GM23248 (cell line): ENCODE measurements around the gene WNT2B. TPM values are rescaled to one million over a fixed set of nuclear protein-coding genes. Genes with fewer than 3 reads are reported as not detected.

ENCODE experiments used
- DNase-seq: peaks from one replicate; pipeline ENCODE4 v3.0.0-alpha.2; 2015
- H2AFZ ChIP-seq: fragments of 200-600 bp; sonication (generic); 2 replicates; pipeline ENCODE4 v1.6.1; 2016; ENCODE audit warnings: antibody characterized with exemption
- H3F3A ChIP-seq: fragments of 200-600 bp; sonication (generic); 2 replicates; pipeline ENCODE4 v1.6.1; 2016; ENCODE audit warnings: mild to moderate bottlenecking, antibody characterized with exemption, mixed run types; ENCODE audit not compliant: insufficient read depth
- H3K27ac ChIP-seq: fragments of 200-600 bp; sonication (generic); 2 replicates; pipeline ENCODE4 v1.5.1; 2016; ENCODE audit warnings: mild to moderate bottlenecking
- H3K27me3 ChIP-seq: fragments of 200-600 bp; sonication (generic); replicated peaks from 2 replicates; pipeline ENCODE4 v1.6.1; 2016; ENCODE audit warnings: mild to moderate bottlenecking; ENCODE audit not compliant: insufficient read depth
- H3K36me3 ChIP-seq: fragments of 200-600 bp; sonication (generic); 2 replicates; pipeline ENCODE4 v1.6.1; 2016; ENCODE audit warnings: low read depth, mild to moderate bottlenecking
- H3K4me1 ChIP-seq: fragments of 200-600 bp; sonication (generic); 2 replicates; pipeline ENCODE4 v1.6.1; 2016; ENCODE audit warnings: mild to moderate bottlenecking; ENCODE audit not compliant: insufficient read depth
- H3K4me2 ChIP-seq: fragments of 200-600 bp; sonication (generic); one replicate; pipeline ENCODE4 v1.6.1; 2016; ENCODE audit warnings: mild to moderate bottlenecking; ENCODE audit not compliant: unreplicated experiment
- H3K4me3 ChIP-seq: fragments of 200-600 bp; sonication (generic); 2 replicates; pipeline ENCODE4 v1.5.1; 2016; ENCODE audit warnings: mild to moderate bottlenecking
- H3K79me2 ChIP-seq: fragments of 200-600 bp; sonication (generic); 2 replicates; pipeline ENCODE4 v1.6.1; 2016; ENCODE audit warnings: mild to moderate bottlenecking; ENCODE audit not compliant: insufficient read depth
- H3K9ac ChIP-seq: fragments of 200-600 bp; sonication (generic); 2 replicates; pipeline ENCODE4 v1.6.1; 2016; ENCODE audit warnings: mild to moderate bottlenecking
- H3K9me2 ChIP-seq: fragments of 200-600 bp; sonication (generic); 2 replicates; pipeline ENCODE4 v1.6.1; 2016; ENCODE audit warnings: mixed run types, mild to moderate bottlenecking, moderate library complexity; ENCODE audit not compliant: insufficient read depth
- H3K9me3 ChIP-seq: fragments of 200-600 bp; sonication (generic); one replicate; pipeline ENCODE4 v1.6.1; 2017; ENCODE audit warnings: low read depth
- H4K20me1 ChIP-seq: fragments of 200-600 bp; sonication (generic); 2 replicates; pipeline ENCODE4 v1.6.0; 2016; ENCODE audit not compliant: insufficient read depth
- EZH2 ChIP-seq: fragments of 200-600 bp; sonication (generic); IDR thresholded peaks from 2 replicates; pipeline ENCODE4 v1.6.1; 2018; ENCODE audit warnings: antibody characterized with exemption, mild to moderate bottlenecking; ENCODE audit not compliant: insufficient read depth, poor library complexity, severe bottlenecking
- EZH2phosphoT487 ChIP-seq: fragments of 200-600 bp; sonication (generic); IDR thresholded peaks from 2 replicates; pipeline ENCODE4 v1.6.1; 2018; ENCODE audit warnings: antibody characterized with exemption, moderate library complexity, mild to moderate bottlenecking, low read depth; ENCODE audit not compliant: insufficient read depth
- WGBS, 2 experiments: methylation state at CpG; one replicate each; pipeline ENCODE4 v1.1.6; 2015 to 2017; ENCODE audit warnings: low lambda C conversion rate in 2 of 2, low coverage in 1 of 2; ENCODE audit errors: missing lambda C conversion rate in 2 of 2; 5-methylcytosine and 5-hydroxymethylcytosine counted together
- in situ Hi-C: fragments of 300-500 bp; cut with MboI; formaldehyde crosslinking; loops from 2 replicates; pipeline ENCODE4 v1.15.0; 2020
- polyA plus RNA-seq: library from polyadenylated mRNA; unstranded; fragments of >200 nt; fragmentation: Nextera tagmentation; extraction: Ambion mirVana; gene quantifications from 2 replicates; pipeline ENCODE4 v1.2.1, GENCODE V29; 2016
- total RNA-seq: library from RNA; depleted of rRNA; stranded (reverse); fragments of >200 nt; shearing (Covaris generic); gene quantifications from 2 replicates; pipeline ENCODE4 v1.2.3, GENCODE V29; 2014; rRNA removed

WNT2B gene
- total RNA-seq = 0.13 and 2.1 TPM in 2 replicates
- polyA plus RNA-seq = 0.43 and 0.61 TPM in 2 replicates

DNA sequence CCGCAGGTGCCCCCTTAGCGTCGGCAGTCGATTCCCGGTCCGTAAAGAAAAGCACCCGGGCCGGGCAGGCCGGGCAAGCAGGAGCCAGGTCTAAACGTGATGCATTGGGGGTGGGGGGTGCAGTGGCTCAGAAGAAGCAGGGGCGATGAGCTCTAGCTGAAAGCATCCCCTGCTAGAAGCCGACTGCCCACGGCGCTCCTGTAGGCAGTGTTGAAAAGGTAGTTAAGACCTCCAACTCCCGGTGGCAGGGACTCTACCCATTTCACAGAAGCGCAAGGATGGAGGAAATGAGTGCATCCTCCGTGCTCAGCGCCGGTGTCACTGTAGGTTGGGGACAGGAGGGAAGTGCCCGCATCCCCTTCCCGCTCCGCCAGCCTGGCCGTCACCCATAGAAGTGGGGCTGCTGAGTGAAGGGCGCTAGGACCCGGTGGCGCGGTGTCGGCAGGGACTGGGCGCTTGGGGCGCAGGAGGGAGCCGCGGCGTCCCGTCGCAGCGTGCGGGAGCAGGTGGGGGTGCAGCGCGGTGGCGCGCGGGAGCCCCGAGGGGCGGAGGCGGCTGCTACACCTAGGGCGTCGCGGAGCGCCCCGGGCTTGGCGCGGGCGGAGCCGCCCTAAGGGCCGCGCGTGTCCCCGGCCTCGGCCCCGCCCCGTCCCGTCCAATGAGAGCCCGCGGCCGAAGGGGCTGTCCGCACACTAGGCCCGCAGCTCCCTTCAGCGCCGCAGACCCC is at the start of gene WNT2B:
Gene WNT2B (plus strand): TSS at position 688 of the 727 bp plus-strand sequence. CDS start 298 bp downstream, outside the sequence.
- H3K36me3 ChIP-seq = no peaks in the 10 kb centered on the region
- peak within 1 kb of the TSS; percentile 74 for H3K4me2 ChIP-seq
- H3K79me2 ChIP-seq = no peaks in the 10 kb centered on the region
- in situ Hi-C loops = no loop called here
- H3K27me3 ChIP-seq = no peaks in the 10 kb centered on the region
- H3F3A ChIP-seq = peaks cover 2% of the 10 kb centered on the region; the same call in 1 of the 2 replicates
- no peaks in the 10 kb centered on the region for H4K20me1 ChIP-seq
- TF ChIP-seq EZH2 (peak; percentile 84), EZH2phosphoT487 (no peak)
- DNase-seq = peak; percentile 44
- H3K9me3 ChIP-seq = no peaks in the 10 kb centered on the region
- 1 to 3% methylated on average over 38 to 60 of the region's 69 CpGs for WGBS, 2 experiments
- no peak within 1 kb of the TSS for H3K9ac ChIP-seq
- H2AFZ ChIP-seq = peak within 1 kb of the TSS; percentile 64
- H3K4me3 ChIP-seq = peak within 1 kb of the TSS; percentile 65
- peaks cover 8% of the 10 kb centered on the region; the same call in 1 of the 2 replicates for H3K4me1 ChIP-seq
- H3K27ac ChIP-seq = no peak within 1 kb of the TSS
- no peaks in the 10 kb centered on the region for H3K9me2 ChIP-seq

DNA sequence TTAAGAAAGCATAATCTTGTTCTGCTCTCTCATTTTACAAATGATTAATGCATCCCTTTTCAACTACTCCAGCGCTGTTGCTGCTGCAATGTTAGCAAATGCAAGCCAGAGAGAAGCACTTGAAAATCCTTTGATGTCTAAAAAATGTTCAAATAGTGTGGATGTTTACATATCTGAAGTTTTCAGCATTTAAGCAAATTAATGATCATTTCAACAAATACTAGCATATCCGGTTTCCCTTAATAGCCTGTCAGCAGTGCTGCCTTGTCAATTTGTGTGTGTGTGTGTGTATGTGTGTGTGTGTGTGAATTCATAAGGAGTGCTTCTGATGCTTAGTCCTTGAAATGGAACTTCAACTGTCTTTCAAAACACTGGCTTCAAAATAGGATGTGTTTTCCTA is 48.1 kb upstream of the WNT2B start:
- H3F3A ChIP-seq = peaks cover 39% of the 10 kb centered on the region
- H3K4me1 ChIP-seq = peaks cover 23% of the 10 kb centered on the region
- DNase-seq = no peak
- peaks cover 32% of the 10 kb centered on the region for H3K36me3 ChIP-seq
- peaks cover 31% of the 10 kb centered on the region for H3K79me2 ChIP-seq
- H3K27ac ChIP-seq = no peak overlapping the region
- TF ChIP-seq EZH2phosphoT487 = no peak
- no peak for TF ChIP-seq EZH2
- no peak overlapping the region for H3K4me2 ChIP-seq
- WGBS, 2 experiments = 76 to 85% methylated on average over 2 of the region's 2 CpGs
- no peak overlapping the region for H2AFZ ChIP-seq
- no peaks in the 10 kb centered on the region for H3K9me2 ChIP-seq
- no peaks in the 10 kb centered on the region for H3K9me3 ChIP-seq
- no peaks in the 10 kb centered on the region for H3K27me3 ChIP-seq
- in situ Hi-C loops = loop anchor here (10.0 kb wide), 1 partner anchor 66 kb away; the partner anchor contains the start of gene CTTNBP2NL
- no peak overlapping the region for H3K4me3 ChIP-seq
- H3K9ac ChIP-seq = no peak overlapping the region
- no peaks in the 10 kb centered on the region for H4K20me1 ChIP-seq

GRCh38 chr1:112461200-112461871 is 47.4 kb upstream of the WNT2B start:
- Histone ChIP-seq H2AFZ (no peak overlapping the region), H4K20me1 (no peaks in the 10 kb centered on the region), H3K4me2 (no peak overlapping the region), H3K27me3 (no peaks in the 10 kb centered on the region), H3K4me3 (no peak overlapping the region), H3K27ac (no peak overlapping the region), H3K9me3 (no peaks in the 10 kb centered on the region), H3K9me2 (no peaks in the 10 kb centered on the region), H3K9ac (peak overlapping the region; percentile 5; the same call in 1 of the 2 replicates), H3K4me1 (peaks cover 27% of the 10 kb centered on the region), H3K36me3 (peaks cover 28% of the 10 kb centered on the region), H3K79me2 (peaks cover 31% of the 10 kb centered on the region), H3F3A (peaks cover 42% of the 10 kb centered on the region)
- WGBS, 2 experiments = 65 to 69% methylated on average over 3 of the region's 3 CpGs
- DNase-seq = peak; percentile 17
- TF ChIP-seq EZH2phosphoT487 (no peak), EZH2 (no peak)
- in situ Hi-C loops = loop anchor here (10.0 kb wide), 1 partner anchor 67 kb away; the partner anchor contains the start of gene CTTNBP2NL

- in situ Hi-C loops = loop anchor here (10.0 kb wide), 1 partner anchor 68 kb away; the partner anchor contains the start of gene CTTNBP2NL
- no peak overlapping the region for H3K27ac ChIP-seq
- WGBS, 2 experiments = 65 to 68% methylated on average over 1 of the region's 1 CpG
Observed at GRCh38 chr1:112462953-112463279, 45.8 kb upstream of the WNT2B start.

More at GRCh38 chr1:112462953-112463279, 45.8 kb upstream of the WNT2B start:
- peaks cover 31% of the 10 kb centered on the region for H3K79me2 ChIP-seq
- H3K4me3 ChIP-seq = no peak overlapping the region
- H3K4me1 ChIP-seq = peaks cover 24% of the 10 kb centered on the region
- no peak overlapping the region for H2AFZ ChIP-seq
- no peaks in the 10 kb centered on the region for H4K20me1 ChIP-seq
- no peaks in the 10 kb centered on the region for H3K9me2 ChIP-seq
- no peaks in the 10 kb centered on the region for H3K9me3 ChIP-seq
- peaks cover 13% of the 10 kb centered on the region for H3K36me3 ChIP-seq
- H3K4me2 ChIP-seq = no peak overlapping the region
- DNase-seq = no peak
- peaks cover 41% of the 10 kb centered on the region for H3F3A ChIP-seq
- TF ChIP-seq EZH2 = no peak
- H3K9ac ChIP-seq = no peak overlapping the region
- H3K27me3 ChIP-seq = no peaks in the 10 kb centered on the region
